BJ (cell line): ENCODE measurements around the gene NCAPD2. TPM values are rescaled to one million over a fixed set of nuclear protein-coding genes. Genes with fewer than 3 reads are reported as not detected.

Source experiments
- CTCF ChIA-PET: fragments of 350-600 bp; formaldehyde crosslinking; extraction: SDS; loops from one replicate; lab custom pipeline; 2021; ENCODE audit warnings: antibody characterized with exemption, inconsistent platforms; lab: Yijun Ruan, JAX
- POLR2A ChIA-PET: fragments of 300-600 bp; sonication (Branson Sonifier 250); formaldehyde crosslinking; extraction: SDS; loops from one replicate; lab custom pipeline; 2021; ENCODE audit warnings: antibody characterized with exemption; lab: Charles Lee
- DNase-seq: peaks from one replicate; pipeline ENCODE4 v3.0.0-alpha.2; 2011; ENCODE audit warnings: low read depth
- H3K27me3 ChIP-seq: 2 replicates; pipeline ENCODE4 v1.6.0; 2011; ENCODE audit warnings: low read length; ENCODE audit not compliant: control insufficient read depth, insufficient read depth
- H3K36me3 ChIP-seq: 2 replicates; pipeline ENCODE4 v1.5.1; 2011; ENCODE audit warnings: low read length; ENCODE audit not compliant: control insufficient read depth, insufficient read depth
- H3K4me3 ChIP-seq: 2 replicates; pipeline ENCODE4 v1.5.1; 2011; ENCODE audit warnings: low read depth, mild to moderate bottlenecking, control low read depth, low read length
- polyA plus RNA-seq: library from polyadenylated mRNA; depleted of rRNA; stranded (reverse); fragments of >200 nt; gene quantifications from 2 replicates; pipeline ENCODE4 v1.2.3, GENCODE V29; 2011
- TF ChIP-seq, protein P1 (sequence below): IDR thresholded peaks from 2 replicates; pipeline ENCODE4 v1.5.1; 2011; ENCODE audit warnings: low read depth, mild to moderate bottlenecking, control low read depth, inconsistent platforms, low read length, moderate library complexity; ENCODE audit not compliant: insufficient read depth

The NCAPD2 gene
- polyA plus RNA-seq, 1 experiment: 65.6 TPM

DNA sequence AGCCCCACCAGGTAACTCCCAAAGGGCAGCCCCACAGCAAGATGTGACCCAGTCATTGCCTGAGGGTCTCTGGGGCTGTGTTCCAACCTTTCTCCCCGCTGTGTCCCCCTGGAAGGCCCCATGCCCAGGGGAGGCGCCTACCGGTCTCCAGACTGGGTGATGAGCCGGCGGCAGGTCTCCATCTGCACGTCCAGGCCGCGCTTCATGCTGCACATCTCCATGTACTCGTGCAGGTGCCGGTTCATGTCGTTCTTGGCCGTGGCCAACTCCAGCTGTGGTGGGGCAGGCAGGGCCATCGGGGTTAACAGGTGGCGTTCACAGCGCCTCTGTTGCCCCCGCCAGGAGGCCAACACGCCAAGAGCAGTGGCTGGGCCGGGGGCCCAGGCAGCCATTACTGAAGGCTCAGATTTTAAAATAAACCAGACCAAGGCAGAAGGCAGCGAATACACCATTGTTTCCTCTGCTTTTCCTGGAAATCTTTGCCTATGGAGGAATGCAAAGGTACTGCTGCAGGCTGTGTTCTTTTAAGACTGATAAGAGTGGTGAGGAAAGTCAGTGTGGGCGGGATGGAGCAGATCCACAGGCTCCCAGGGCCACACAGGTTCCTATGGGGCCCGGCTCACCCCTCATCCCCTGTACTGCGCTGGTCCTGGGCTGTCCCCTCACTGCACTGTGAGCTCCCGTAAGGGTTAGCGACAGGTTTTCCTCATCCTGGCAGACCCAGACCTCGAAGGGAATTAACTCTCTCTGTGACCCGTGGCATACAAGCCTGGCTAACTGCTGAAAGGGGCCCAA, 47.7 kb downstream of the NCAPD2 start:
- no peak for DNase-seq
- TF ChIP-seq, protein P1, sequence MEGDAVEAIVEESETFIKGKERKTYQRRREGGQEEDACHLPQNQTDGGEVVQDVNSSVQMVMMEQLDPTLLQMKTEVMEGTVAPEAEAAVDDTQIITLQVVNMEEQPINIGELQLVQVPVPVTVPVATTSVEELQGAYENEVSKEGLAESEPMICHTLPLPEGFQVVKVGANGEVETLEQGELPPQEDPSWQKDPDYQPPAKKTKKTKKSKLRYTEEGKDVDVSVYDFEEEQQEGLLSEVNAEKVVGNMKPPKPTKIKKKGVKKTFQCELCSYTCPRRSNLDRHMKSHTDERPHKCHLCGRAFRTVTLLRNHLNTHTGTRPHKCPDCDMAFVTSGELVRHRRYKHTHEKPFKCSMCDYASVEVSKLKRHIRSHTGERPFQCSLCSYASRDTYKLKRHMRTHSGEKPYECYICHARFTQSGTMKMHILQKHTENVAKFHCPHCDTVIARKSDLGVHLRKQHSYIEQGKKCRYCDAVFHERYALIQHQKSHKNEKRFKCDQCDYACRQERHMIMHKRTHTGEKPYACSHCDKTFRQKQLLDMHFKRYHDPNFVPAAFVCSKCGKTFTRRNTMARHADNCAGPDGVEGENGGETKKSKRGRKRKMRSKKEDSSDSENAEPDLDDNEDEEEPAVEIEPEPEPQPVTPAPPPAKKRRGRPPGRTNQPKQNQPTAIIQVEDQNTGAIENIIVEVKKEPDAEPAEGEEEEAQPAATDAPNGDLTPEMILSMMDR: no peak
- no peak overlapping the region for H3K4me3 ChIP-seq
- ChIA-PET CTCF (interaction anchor here (2.2 to 8.6 kb wide), 2 partner anchors 11 to 22 kb away, joined by 7 to 157 read pairs; partner anchors contain the start of gene IFFO1), POLR2A (interaction anchor here (0.7 kb wide), 1 partner anchor 10 kb away, joined by 3 read pairs; no protein-coding TSS in a partner anchor)
- H3K27me3 ChIP-seq: no peaks in the 10 kb centered on the region
- H3K36me3 ChIP-seq: peaks cover 34% of the 10 kb centered on the region

DNA sequence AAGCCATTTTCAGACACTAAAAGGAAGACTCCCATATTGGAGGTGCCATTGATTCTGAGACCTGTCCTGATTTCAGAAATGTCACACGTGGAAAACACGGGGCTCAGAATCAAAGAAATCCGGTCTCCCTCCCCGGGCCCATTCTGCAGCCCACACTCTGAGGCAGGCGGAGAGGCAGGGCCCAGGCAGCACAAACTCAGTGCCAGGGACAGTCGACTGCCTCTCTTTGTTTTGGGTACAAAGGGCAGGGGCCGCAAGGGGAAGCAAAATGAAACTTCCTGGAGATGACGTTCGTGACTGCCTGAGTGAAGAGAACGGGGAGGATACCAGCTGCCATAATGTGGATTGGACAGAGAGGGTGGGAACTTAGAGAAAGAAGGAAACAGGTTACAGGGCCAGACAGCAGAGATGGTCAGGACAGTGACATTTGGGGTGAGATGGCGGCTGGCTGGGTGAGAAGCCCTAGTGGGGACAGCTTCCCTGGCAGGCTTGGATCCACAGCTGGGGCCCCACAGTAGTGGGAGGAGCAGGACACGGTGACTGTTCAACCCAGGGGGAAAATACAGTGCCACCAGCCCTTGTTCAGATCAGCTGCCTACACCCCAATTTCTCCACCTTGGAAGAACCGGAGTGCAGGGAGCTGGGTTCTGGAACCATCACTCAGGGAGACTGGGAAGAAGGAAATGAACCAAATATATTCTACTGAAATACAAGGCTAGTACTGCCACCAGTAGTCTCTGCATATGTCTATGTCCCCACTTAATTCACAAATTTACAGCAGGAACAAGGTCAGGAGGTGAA, 48.5 kb downstream of the NCAPD2 start:
- no peak for DNase-seq
- no peaks in the 10 kb centered on the region for H3K27me3 ChIP-seq
- no peak overlapping the region for H3K4me3 ChIP-seq
- TF ChIP-seq, protein P1: no peak
- ChIA-PET CTCF (interaction anchor here (2.2 to 8.6 kb wide), 3 partner anchors 11 to 21 kb away, joined by 7 to 157 read pairs (median 16); partner anchors contain the start of gene IFFO1), POLR2A (no interaction called here)
- peaks cover 27% of the 10 kb centered on the region for H3K36me3 ChIP-seq

DNA sequence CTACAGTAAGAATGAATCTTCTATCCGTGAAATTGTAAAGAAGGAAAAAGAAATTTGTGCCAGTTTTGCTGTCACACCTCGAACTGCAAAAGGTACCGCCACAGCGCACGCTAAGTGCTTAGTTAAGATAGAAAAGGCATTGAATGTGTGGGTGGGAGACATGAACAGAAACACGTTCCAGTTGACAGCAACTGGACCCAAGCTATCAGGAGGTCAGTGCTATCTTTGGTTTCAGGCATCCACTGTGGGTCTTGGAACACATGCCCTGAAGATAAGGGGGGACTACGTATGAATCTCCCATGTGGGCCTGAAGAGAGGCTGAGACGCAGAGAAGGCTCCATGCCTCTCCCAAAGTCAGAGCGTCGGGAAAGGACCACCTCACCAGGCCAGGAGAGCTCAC, 52.1 kb downstream of the NCAPD2 start:
- Histone ChIP-seq H3K4me3 (no peak overlapping the region), H3K36me3 (peaks cover 14% of the 10 kb centered on the region), H3K27me3 (no peaks in the 10 kb centered on the region)
- POLR2A ChIA-PET: no interaction called here
- no peak for DNase-seq
- CTCF ChIA-PET: interaction anchor here (3.3 to 15.4 kb wide), 2 partner anchors 8 kb away, joined by 16 to 157 read pairs; partner anchors contain the start of gene GAPDH
- TF ChIP-seq, protein P1: no peak

DNA sequence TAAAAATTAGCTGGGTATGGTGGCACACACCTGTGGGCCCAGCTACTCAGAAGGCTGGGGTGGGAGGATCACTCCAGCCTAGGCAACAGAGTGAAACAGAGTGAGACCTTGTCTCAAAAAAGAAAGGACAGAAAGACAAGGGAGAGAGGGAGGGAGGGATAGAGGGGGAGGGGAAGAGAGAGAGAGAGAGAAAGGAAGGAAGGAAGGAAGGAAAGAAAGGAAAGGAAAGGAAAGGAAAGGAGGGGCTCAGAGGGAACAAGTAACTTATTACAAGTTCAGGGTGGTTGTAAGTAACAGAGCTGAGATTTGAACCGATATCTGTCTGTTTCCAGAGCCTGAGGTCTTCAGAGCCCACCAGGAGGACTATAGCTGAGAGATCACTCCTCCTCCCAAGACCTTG, 53.7 kb downstream of the NCAPD2 start:
- no peaks in the 10 kb centered on the region for H3K27me3 ChIP-seq
- H3K4me3 ChIP-seq: peak overlapping the region; percentile 30
- CTCF ChIA-PET: interaction anchor here (1.3 to 15.4 kb wide), 2 partner anchors 10 to 82 kb away, joined by 3 to 157 read pairs; partner anchors contain the start of gene GAPDH
- POLR2A ChIA-PET: no interaction called here
- no peak for DNase-seq
- TF ChIP-seq, protein P1: no peak
- H3K36me3 ChIP-seq: peaks cover 10% of the 10 kb centered on the region
